AG10803 (cell line): ENCODE data around the gene SMIM20.

Experiments
- DNase-seq: peaks from one replicate; pipeline ENCODE4 v3.0.0; 2010; ENCODE audit warnings: low read depth
- H3K4me3 ChIP-seq: 2 replicates; pipeline ENCODE4 v1.5.1; 2011; ENCODE audit warnings: mild to moderate bottlenecking, low read length, control low read depth
- TF ChIP-seq, protein P1 (sequence below): conservative IDR thresholded peaks from 2 replicates; pipeline ENCODE4 v1.5.1; 2011; ENCODE audit warnings: mild to moderate bottlenecking, low read length, control low read depth, inconsistent platforms

The SMIM20 gene

DNA sequence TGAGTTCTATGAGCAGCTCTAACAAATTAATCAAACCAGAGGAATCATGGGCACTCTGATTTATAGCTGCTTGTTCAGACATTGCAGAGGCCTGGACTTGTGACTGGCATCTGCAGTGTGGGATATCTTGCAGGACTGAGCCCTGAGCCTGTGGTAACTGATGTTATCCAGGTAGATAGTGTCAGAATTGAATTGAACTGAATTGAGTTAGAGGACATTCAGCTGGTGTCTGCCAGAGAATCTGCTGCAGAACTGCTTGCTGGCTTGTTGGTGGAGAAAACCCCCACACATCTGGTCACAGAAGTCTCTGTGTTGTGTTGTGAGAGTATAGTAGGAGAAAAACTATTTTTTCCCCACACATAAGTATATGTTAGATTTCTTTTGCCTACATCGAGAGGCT is 42.2 kb downstream of the SMIM20 start:
- DNase-seq, result no peak
- no peak overlapping the region for H3K4me3 ChIP-seq
- TF ChIP-seq, protein P1, sequence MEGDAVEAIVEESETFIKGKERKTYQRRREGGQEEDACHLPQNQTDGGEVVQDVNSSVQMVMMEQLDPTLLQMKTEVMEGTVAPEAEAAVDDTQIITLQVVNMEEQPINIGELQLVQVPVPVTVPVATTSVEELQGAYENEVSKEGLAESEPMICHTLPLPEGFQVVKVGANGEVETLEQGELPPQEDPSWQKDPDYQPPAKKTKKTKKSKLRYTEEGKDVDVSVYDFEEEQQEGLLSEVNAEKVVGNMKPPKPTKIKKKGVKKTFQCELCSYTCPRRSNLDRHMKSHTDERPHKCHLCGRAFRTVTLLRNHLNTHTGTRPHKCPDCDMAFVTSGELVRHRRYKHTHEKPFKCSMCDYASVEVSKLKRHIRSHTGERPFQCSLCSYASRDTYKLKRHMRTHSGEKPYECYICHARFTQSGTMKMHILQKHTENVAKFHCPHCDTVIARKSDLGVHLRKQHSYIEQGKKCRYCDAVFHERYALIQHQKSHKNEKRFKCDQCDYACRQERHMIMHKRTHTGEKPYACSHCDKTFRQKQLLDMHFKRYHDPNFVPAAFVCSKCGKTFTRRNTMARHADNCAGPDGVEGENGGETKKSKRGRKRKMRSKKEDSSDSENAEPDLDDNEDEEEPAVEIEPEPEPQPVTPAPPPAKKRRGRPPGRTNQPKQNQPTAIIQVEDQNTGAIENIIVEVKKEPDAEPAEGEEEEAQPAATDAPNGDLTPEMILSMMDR, result no peak

- no peak for DNase-seq
- H3K4me3 ChIP-seq, result no peak overlapping the region
- TF ChIP-seq, protein P1, result no peak
Measured at GRCh38 chr4:25958110-25958509, 44.1 kb downstream of the SMIM20 start.

DNA sequence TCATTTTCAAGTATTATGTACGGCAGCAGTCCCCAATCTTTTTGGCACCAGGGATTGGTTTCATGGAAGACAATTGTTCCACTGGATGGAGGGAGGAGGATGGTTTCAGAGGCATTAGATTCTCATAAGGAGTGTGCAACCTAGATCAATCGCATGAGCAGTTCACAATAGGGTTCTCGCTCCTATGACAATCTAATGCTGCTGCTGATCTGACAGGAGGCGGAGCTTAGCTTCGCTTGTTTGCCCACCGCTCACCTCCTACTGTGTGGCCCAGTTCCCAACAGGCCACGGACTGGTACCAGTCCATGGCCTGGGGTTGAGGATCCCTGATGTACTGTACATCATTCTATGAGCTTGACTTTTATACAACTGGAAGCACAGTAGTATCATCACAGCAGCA is 48.4 kb downstream of the SMIM20 start:
- no peak overlapping the region for H3K4me3 ChIP-seq
- TF ChIP-seq, protein P1, result no peak
- no peak for DNase-seq

- DNase-seq, result no peak
- TF ChIP-seq, protein P1, result no peak
- H3K4me3 ChIP-seq, result no peak overlapping the region
Measured at GRCh38 chr4:25965629-25966028, 51.6 kb downstream of the SMIM20 start.

GRCh38 chr4:25966171-25966570 is 52.2 kb downstream of the SMIM20 start:
- peak; percentile 23 for DNase-seq
- TF ChIP-seq, protein P1, result no peak
- no peak overlapping the region for H3K4me3 ChIP-seq

GRCh38 chr4:25969374-25970155 is 55.5 kb downstream of the SMIM20 start:
- TF ChIP-seq, protein P1, result no peak
- DNase-seq, result no peak
- H3K4me3 ChIP-seq, result no peak overlapping the region

- no peak overlapping the region for H3K4me3 ChIP-seq
Measured at GRCh38 chr4:25970226-25970675, 56.2 kb downstream of the SMIM20 start.

More at GRCh38 chr4:25970226-25970675, 56.2 kb downstream of the SMIM20 start:
- TF ChIP-seq, protein P1, result no peak
- DNase-seq, result peak; percentile 16
